Measurements from ENCODE around the gene HMGCR. TPM values are rescaled to one million over a fixed set of nuclear protein-coding genes. Genes with fewer than 3 reads are reported as not detected.

HMGCR gene
- polyA plus RNA-seq, 2 of the 4 experiments (the other 2 are of a cell fraction), result 25.9 to 35.0 TPM

DNA sequence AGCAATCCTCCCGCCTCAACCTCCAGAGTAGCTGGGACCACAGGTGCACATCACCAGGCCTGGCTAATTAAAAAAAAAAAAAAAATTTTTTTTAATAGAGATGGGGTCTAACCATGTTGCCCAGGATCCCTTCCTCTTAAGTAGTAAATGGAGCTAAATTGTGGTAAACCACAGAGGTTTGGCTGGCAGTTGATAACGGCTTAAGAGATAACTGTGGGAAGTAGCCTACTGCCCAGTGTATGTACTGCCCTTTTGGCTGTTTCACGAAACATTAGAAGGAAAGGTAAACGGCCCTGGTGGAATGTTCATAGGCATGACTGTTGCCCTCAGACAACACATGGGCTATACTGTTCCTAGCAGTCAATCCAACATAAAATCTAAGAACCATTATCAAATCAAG, 44.4 kb downstream of the HMGCR start:
- H3K4me1 ChIP-seq, result no peaks in the 10 kb centered on the region
- ChIA-PET POLR2A (no interaction called here), CTCF (interaction anchor here (0.5 to 3.0 kb wide), 2 partner anchors 35 to 145 kb away, joined by 3 to 6 read pairs; partner anchors contain the start of gene ANKRD31)
- H3K9me3 ChIP-seq, result no peaks in the 10 kb centered on the region
- no peak for FAIRE-seq
- TF ChIP-seq HOXB13 (CRISPR knock-in tag; IDR thresholded peaks at IDR 0.05; ENCODE audit: low read depth) (no peak), ZNF302 (CRISPR knock-in tag; IDR thresholded peaks at IDR 0.05) (no peak), HDAC2 (IDR thresholded peaks at IDR 0.05) (no peak), ELK1 (IDR thresholded peaks at IDR 0.05; ENCODE audit: low read depth, low read length) (no peak), KDM1A (IDR thresholded peaks at IDR 0.05; ENCODE audit: low read depth) (no peak), JUN (IDR thresholded peaks at IDR 0.05) (no peak), FOXS1 (CRISPR knock-in tag; IDR thresholded peaks at IDR 0.05) (no peak), MAX (IDR thresholded peaks at IDR 0.05) (no peak), TP53 (CRISPR knock-in tag; IDR thresholded peaks at IDR 0.05) (no peak), ZFP36 (IDR thresholded peaks at IDR 0.05; ENCODE audit: borderline replicate concordance, partially characterized antibody) (no peak)
- TF ChIP-seq, protein P1, sequence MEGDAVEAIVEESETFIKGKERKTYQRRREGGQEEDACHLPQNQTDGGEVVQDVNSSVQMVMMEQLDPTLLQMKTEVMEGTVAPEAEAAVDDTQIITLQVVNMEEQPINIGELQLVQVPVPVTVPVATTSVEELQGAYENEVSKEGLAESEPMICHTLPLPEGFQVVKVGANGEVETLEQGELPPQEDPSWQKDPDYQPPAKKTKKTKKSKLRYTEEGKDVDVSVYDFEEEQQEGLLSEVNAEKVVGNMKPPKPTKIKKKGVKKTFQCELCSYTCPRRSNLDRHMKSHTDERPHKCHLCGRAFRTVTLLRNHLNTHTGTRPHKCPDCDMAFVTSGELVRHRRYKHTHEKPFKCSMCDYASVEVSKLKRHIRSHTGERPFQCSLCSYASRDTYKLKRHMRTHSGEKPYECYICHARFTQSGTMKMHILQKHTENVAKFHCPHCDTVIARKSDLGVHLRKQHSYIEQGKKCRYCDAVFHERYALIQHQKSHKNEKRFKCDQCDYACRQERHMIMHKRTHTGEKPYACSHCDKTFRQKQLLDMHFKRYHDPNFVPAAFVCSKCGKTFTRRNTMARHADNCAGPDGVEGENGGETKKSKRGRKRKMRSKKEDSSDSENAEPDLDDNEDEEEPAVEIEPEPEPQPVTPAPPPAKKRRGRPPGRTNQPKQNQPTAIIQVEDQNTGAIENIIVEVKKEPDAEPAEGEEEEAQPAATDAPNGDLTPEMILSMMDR (IDR thresholded peaks at IDR 0.05), result no peak
- H3K27ac ChIP-seq, result no peak overlapping the region
- DNase-seq (ENCODE audit: low read depth in 1 of 2, low spot score in 1 of 2), result no peak
- no peak overlapping the region for H3K4me3 ChIP-seq
- H3K4me2 ChIP-seq, result no peak overlapping the region
- no peak for ATAC-seq
- WGBS (ENCODE audit: missing lambda C conversion rate), result 91% methylated on average over 4 of the region's 4 CpGs

GRCh38 chr5:75384218-75384617, 47.2 kb downstream of the HMGCR start:
- FAIRE-seq, result peak; percentile 54
- no peak overlapping the region for H3K4me2 ChIP-seq
- ChIA-PET CTCF (interaction anchor here (1.6 kb wide), 1 partner anchor 148 kb away, joined by 7 read pairs; the partner anchor contains the start of gene ANKRD31), POLR2A (no interaction called here)
- no peak for ATAC-seq
- no peaks in the 10 kb centered on the region for H3K9me3 ChIP-seq
- no peak for DNase-seq (ENCODE audit: low read depth in 1 of 2, low spot score in 1 of 2)
- H3K4me1 ChIP-seq, result no peaks in the 10 kb centered on the region
- H3K27ac ChIP-seq, result no peak overlapping the region
- H3K4me3 ChIP-seq, result no peak overlapping the region
- WGBS (ENCODE audit: missing lambda C conversion rate), result 28% methylated on average over 1 of the region's 1 CpG
- TF ChIP-seq HOXA7 (CRISPR knock-in tag; IDR thresholded peaks at IDR 0.05) (no peak), JUNB (IDR thresholded peaks at IDR 0.05) (no peak), TFCP2L1 (CRISPR knock-in tag; IDR thresholded peaks at IDR 0.05) (no peak), RNF2 (IDR thresholded peaks at IDR 0.05; ENCODE audit: borderline replicate concordance, low read depth) (no peak), MAFK (IDR thresholded peaks at IDR 0.05; ENCODE audit: partially characterized antibody) (no peak), SMC3 (IDR thresholded peaks at IDR 0.05) (no peak), PBX3 (IDR thresholded peaks at IDR 0.05) (no peak), HEYL (CRISPR knock-in tag; IDR thresholded peaks at IDR 0.05) (no peak), RAD21 (conservative IDR thresholded peaks at IDR 0.05 in 1 of 2, IDR thresholded peaks at IDR 0.05 in 1 of 2) (no peak), HOXB5 (CRISPR knock-in tag; IDR thresholded peaks at IDR 0.05) (no peak), EHF (CRISPR knock-in tag; IDR thresholded peaks at IDR 0.05) (no peak), NFE2L2 (conservative IDR thresholded peaks at IDR 0.05; ENCODE audit: low read length) (no peak), GATA3 (IDR thresholded peaks at IDR 0.05; ENCODE audit: borderline replicate concordance) (no peak), MAZ (IDR thresholded peaks at IDR 0.05; ENCODE audit: borderline replicate concordance, low read depth, low read length) (no peak), RCOR1 (IDR thresholded peaks at IDR 0.05; ENCODE audit: low read depth, low read length) (no peak), CBX2 (IDR thresholded peaks at IDR 0.05; ENCODE audit: borderline replicate concordance, low read depth) (no peak), FOSB (CRISPR knock-in tag; IDR thresholded peaks at IDR 0.05) (no peak), CEBPB (IDR thresholded peaks at IDR 0.05) (no peak)
- TF ChIP-seq, protein P2, sequence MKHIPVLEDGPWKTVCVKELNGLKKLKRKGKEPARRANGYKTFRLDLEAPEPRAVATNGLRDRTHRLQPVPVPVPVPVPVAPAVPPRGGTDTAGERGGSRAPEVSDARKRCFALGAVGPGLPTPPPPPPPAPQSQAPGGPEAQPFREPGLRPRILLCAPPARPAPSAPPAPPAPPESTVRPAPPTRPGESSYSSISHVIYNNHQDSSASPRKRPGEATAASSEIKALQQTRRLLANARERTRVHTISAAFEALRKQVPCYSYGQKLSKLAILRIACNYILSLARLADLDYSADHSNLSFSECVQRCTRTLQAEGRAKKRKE (CRISPR knock-in tag; IDR thresholded peaks at IDR 0.05; ENCODE audit: low read depth), result no peak
- TF ChIP-seq, protein P1 (IDR thresholded peaks at IDR 0.05), result no peak

Measured in A549 (cell line).